ENCODE data around the gene ERF.

GRCh38 chr19:42286349-42287016 lies 31.6 kb upstream of the ERF start:
- no peak for TF ChIP-seq MAZ (IDR thresholded peaks at IDR 0.05; ENCODE audit: borderline replicate concordance, low read depth, low read length)
- TF ChIP-seq CTCF (conservative IDR thresholded peaks at IDR 0.05; ENCODE audit: low read depth, low read length): no peak
- no peak for TF ChIP-seq MAFK (IDR thresholded peaks at IDR 0.05; ENCODE audit: low read depth, low read length)
- no peak for TF ChIP-seq RAD21 (IDR thresholded peaks at IDR 0.05; ENCODE audit: low read length)
